GM23338 (cell line): ENCODE data around the gene RCE1. TPM values are rescaled to one million over a fixed set of nuclear protein-coding genes. Genes with fewer than 3 reads are reported as not detected.

Experiments used
- ATAC-seq: fragments of 200-7000 bp; cut with Tn5 transposase; 3 replicates; pipeline ENCODE4 v1.9.1; 2020
- DNase-seq: peaks from one replicate; pipeline ENCODE4 v3.0.0-alpha.2; 2015; ENCODE audit warnings: low spot score
- H2AFZ ChIP-seq: fragments of 200-600 bp; sonication (generic); 2 replicates; pipeline ENCODE4 v1.8.0; 2016; ENCODE audit warnings: antibody characterized with exemption, mild to moderate bottlenecking, moderate library complexity
- H3F3A ChIP-seq: fragments of 200-600 bp; sonication (generic); replicated peaks from 2 replicates; pipeline ENCODE4 v1.8.0; 2017; ENCODE audit warnings: antibody characterized with exemption, mixed run types, low read depth
- H3K27ac ChIP-seq: fragments of 200-600 bp; sonication (generic); 2 replicates; pipeline ENCODE4 v1.6.1; 2016; ENCODE audit warnings: low read depth
- H3K27me3 ChIP-seq: fragments of 200-600 bp; sonication (generic); 2 replicates; pipeline ENCODE4 v1.8.0; 2016; ENCODE audit warnings: mild to moderate bottlenecking, mixed run types, moderate library complexity; ENCODE audit not compliant: insufficient read depth
- H3K36me3 ChIP-seq: fragments of 200-600 bp; sonication (generic); 2 replicates; pipeline ENCODE4 v1.8.0; 2016; ENCODE audit warnings: mild to moderate bottlenecking; ENCODE audit not compliant: insufficient read depth
- H3K4me1 ChIP-seq: fragments of 200-600 bp; sonication (generic); 2 replicates; pipeline ENCODE4 v1.8.0; 2016; ENCODE audit warnings: mild to moderate bottlenecking, moderate library complexity; ENCODE audit not compliant: insufficient read depth
- H3K4me2 ChIP-seq: fragments of 200-600 bp; sonication (generic); 2 replicates; pipeline ENCODE4 v1.7.1; 2017; ENCODE audit warnings: mixed run types
- H3K4me3 ChIP-seq: fragments of 200-600 bp; sonication (generic); 2 replicates; pipeline ENCODE4 v1.6.1; 2016; ENCODE audit warnings: mixed run types
- H3K79me2 ChIP-seq: fragments of 200-600 bp; sonication (generic); replicated peaks from 2 replicates; pipeline ENCODE4 v1.8.0; 2017; ENCODE audit warnings: mild to moderate bottlenecking; ENCODE audit not compliant: insufficient read depth
- H3K9me2 ChIP-seq: fragments of 200-600 bp; sonication (generic); 2 replicates; pipeline ENCODE4 v1.8.0; 2017; ENCODE audit not compliant: insufficient read depth
- H4K20me1 ChIP-seq: fragments of 200-600 bp; sonication (generic); replicated peaks from 2 replicates; pipeline ENCODE4 v1.8.0; 2017; ENCODE audit warnings: mild to moderate bottlenecking; ENCODE audit not compliant: insufficient read depth
- H3K27ac Mint-ChIP-seq: 2 replicates; pipeline ENCODE4 v1.8.0; 2020; ENCODE audit warnings: inconsistent platforms, mild to moderate bottlenecking, moderate library complexity, mixed read lengths
- H3K27me3 Mint-ChIP-seq: 3 replicates; pipeline ENCODE4 v1.8.0; 2022; ENCODE audit warnings: low read depth, mild to moderate bottlenecking, moderate library complexity, mixed read lengths, inconsistent platforms; ENCODE audit not compliant: insufficient read depth, poor library complexity
- H3K36me3 Mint-ChIP-seq: 3 replicates; pipeline ENCODE4 v1.8.0; 2021; ENCODE audit warnings: low read depth, mild to moderate bottlenecking, inconsistent platforms, moderate library complexity, mixed read lengths
- H3K4me1 Mint-ChIP-seq: 3 replicates; pipeline ENCODE4 v1.8.0; 2020; ENCODE audit warnings: mild to moderate bottlenecking, inconsistent platforms, mixed read lengths
- H3K4me3 Mint-ChIP-seq: 3 replicates; pipeline ENCODE4 v1.8.0; 2021; ENCODE audit warnings: moderate library complexity, mild to moderate bottlenecking, inconsistent platforms, mixed read lengths
- H3K9me3 Mint-ChIP-seq: 3 replicates; pipeline ENCODE4 v1.8.0; 2020; ENCODE audit warnings: moderate library complexity, mild to moderate bottlenecking, inconsistent platforms, mixed read lengths
- CREB1 ChIP-seq: fragments of 250-450 bp; sonication (Bioruptor Pico); IDR thresholded peaks from 2 replicates; pipeline ENCODE4 v1.5.0; 2020; ENCODE audit warnings: low read depth, mild to moderate bottlenecking, moderate library complexity
- JUNB ChIP-seq: IDR thresholded peaks from one replicate; pipeline ENCODE4 v1.6.1; 2016; ENCODE audit warnings: antibody characterized with exemption; ENCODE audit not compliant: unreplicated experiment
- NANOG ChIP-seq: IDR thresholded peaks from 2 replicates; pipeline ENCODE4 v1.6.1; 2016; ENCODE audit warnings: antibody characterized with exemption, borderline replicate concordance
- POLR2AphosphoS5 ChIP-seq: IDR thresholded peaks from 2 replicates; pipeline ENCODE4 v1.6.1; 2016; ENCODE audit warnings: antibody characterized with exemption, low read depth
- STAT1 ChIP-seq: IDR thresholded peaks from one replicate; pipeline ENCODE4 v1.6.1; 2016; ENCODE audit warnings: antibody characterized with exemption; ENCODE audit not compliant: unreplicated experiment
- ZNF114 ChIP-seq: fragments of 250-450 bp; sonication (Bioruptor Pico); IDR thresholded peaks from 2 replicates; pipeline ENCODE4 v1.5.0; 2020; ENCODE audit warnings: mild to moderate bottlenecking, moderate library complexity
- ZNF331 ChIP-seq: fragments of 250-450 bp; sonication (Bioruptor Pico); IDR thresholded peaks from 2 replicates; pipeline ENCODE4 v1.5.0; 2020; ENCODE audit warnings: low read depth, mild to moderate bottlenecking, moderate library complexity
- polyA plus RNA-seq: library from polyadenylated mRNA; unstranded; fragments of >200 nt; fragmentation: Nextera tagmentation; extraction: Ambion mirVana; gene quantifications from 2 replicates; pipeline ENCODE4 v1.2.1, GENCODE V29; 2016
- total RNA-seq: library from RNA; depleted of rRNA; stranded (reverse); fragments of >200 nt; shearing (Covaris generic); gene quantifications from 2 replicates; pipeline ENCODE4 v1.2.3, GENCODE V29; 2014
- TF ChIP-seq, protein P1 (sequence below), 2 experiments: fragments of 200-600 bp in 1 of 2; sonication (generic) in 1 of 2; conservative IDR thresholded peaks; 2 replicates each; pipeline versions ENCODE4 v1.5.1 to v1.6.1; 2016 to 2017; ENCODE audit warnings: antibody characterized with exemption in 2 of 2, low read depth in 2 of 2, mild to moderate bottlenecking in 2 of 2, moderate library complexity in 1 of 2
- TF ChIP-seq, protein P2 (sequence below): fragments of 250-450 bp; sonication (Bioruptor Pico); IDR thresholded peaks from 2 replicates; pipeline ENCODE4 v1.5.0; 2020; ENCODE audit warnings: mild to moderate bottlenecking, moderate library complexity
- TF ChIP-seq, protein P3 (sequence below): IDR thresholded peaks from one replicate; pipeline ENCODE4 v1.6.1; 2018; ENCODE audit warnings: antibody characterized with exemption; ENCODE audit not compliant: unreplicated experiment

Gene RCE1
- total and polyA plus RNA-seq, 2 experiments from 2014 or later = 27.8 to 55.1 TPM

DNA sequence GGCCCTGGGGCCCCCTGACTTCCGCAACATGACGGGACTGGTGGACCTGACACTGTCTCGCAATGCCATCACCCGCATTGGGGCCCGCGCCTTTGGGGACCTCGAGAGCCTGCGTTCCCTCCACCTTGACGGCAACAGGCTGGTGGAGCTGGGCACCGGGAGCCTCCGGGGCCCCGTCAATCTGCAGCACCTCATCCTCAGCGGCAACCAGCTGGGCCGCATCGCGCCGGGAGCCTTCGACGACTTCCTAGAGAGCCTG is 14.6 kb downstream of the RCE1 start (continued):
- TF ChIP-seq, protein P1, sequence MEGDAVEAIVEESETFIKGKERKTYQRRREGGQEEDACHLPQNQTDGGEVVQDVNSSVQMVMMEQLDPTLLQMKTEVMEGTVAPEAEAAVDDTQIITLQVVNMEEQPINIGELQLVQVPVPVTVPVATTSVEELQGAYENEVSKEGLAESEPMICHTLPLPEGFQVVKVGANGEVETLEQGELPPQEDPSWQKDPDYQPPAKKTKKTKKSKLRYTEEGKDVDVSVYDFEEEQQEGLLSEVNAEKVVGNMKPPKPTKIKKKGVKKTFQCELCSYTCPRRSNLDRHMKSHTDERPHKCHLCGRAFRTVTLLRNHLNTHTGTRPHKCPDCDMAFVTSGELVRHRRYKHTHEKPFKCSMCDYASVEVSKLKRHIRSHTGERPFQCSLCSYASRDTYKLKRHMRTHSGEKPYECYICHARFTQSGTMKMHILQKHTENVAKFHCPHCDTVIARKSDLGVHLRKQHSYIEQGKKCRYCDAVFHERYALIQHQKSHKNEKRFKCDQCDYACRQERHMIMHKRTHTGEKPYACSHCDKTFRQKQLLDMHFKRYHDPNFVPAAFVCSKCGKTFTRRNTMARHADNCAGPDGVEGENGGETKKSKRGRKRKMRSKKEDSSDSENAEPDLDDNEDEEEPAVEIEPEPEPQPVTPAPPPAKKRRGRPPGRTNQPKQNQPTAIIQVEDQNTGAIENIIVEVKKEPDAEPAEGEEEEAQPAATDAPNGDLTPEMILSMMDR (conservative IDR thresholded peaks at IDR 0.05; ENCODE audit: low read depth in 2 of 2) = no peak
- TF ChIP-seq, protein P2, sequence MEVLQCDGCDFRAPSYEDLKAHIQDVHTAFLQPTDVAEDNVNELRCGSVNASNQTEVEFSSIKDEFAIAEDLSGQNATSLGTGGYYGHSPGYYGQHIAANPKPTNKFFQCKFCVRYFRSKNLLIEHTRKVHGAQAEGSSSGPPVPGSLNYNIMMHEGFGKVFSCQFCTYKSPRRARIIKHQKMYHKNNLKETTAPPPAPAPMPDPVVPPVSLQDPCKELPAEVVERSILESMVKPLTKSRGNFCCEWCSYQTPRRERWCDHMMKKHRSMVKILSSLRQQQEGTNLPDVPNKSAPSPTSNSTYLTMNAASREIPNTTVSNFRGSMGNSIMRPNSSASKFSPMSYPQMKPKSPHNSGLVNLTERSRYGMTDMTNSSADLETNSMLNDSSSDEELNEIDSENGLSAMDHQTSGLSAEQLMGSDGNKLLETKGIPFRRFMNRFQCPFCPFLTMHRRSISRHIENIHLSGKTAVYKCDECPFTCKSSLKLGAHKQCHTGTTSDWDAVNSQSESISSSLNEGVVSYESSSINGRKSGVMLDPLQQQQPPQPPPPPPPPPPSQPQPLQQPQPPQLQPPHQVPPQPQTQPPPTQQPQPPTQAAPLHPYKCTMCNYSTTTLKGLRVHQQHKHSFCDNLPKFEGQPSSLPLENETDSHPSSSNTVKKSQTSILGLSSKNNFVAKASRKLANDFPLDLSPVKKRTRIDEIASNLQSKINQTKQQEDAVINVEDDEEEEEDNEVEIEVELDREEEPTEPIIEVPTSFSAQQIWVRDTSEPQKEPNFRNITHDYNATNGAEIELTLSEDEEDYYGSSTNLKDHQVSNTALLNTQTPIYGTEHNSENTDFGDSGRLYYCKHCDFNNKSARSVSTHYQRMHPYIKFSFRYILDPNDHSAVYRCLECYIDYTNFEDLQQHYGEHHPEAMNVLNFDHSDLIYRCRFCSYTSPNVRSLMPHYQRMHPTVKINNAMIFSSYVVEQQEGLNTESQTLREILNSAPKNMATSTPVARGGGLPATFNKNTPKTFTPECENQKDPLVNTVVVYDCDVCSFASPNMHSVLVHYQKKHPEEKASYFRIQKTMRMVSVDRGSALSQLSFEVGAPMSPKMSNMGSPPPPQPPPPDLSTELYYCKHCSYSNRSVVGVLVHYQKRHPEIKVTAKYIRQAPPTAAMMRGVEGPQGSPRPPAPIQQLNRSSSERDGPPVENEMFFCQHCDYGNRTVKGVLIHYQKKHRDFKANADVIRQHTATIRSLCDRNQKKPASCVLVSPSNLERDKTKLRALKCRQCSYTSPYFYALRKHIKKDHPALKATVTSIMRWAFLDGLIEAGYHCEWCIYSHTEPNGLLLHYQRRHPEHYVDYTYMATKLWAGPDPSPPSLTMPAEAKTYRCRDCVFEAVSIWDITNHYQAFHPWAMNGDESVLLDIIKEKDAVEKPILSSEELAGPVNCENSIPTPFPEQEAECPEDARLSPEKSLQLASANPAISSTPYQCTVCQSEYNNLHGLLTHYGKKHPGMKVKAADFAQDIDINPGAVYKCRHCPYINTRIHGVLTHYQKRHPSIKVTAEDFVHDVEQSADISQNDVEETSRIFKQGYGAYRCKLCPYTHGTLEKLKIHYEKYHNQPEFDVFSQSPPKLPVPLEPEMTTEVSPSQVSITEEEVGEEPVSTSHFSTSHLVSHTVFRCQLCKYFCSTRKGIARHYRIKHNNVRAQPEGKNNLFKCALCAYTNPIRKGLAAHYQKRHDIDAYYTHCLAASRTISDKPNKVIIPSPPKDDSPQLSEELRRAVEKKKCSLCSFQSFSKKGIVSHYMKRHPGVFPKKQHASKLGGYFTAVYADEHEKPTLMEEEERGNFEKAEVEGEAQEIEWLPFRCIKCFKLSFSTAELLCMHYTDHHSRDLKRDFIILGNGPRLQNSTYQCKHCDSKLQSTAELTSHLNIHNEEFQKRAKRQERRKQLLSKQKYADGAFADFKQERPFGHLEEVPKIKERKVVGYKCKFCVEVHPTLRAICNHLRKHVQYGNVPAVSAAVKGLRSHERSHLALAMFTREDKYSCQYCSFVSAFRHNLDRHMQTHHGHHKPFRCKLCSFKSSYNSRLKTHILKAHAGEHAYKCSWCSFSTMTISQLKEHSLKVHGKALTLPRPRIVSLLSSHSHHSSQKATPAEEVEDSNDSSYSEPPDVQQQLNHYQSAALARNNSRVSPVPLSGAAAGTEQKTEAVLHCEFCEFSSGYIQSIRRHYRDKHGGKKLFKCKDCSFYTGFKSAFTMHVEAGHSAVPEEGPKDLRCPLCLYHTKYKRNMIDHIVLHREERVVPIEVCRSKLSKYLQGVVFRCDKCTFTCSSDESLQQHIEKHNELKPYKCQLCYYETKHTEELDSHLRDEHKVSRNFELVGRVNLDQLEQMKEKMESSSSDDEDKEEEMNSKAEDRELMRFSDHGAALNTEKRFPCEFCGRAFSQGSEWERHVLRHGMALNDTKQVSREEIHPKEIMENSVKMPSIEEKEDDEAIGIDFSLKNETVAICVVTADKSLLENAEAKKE (CRISPR knock-in tag) = no peak

DNA sequence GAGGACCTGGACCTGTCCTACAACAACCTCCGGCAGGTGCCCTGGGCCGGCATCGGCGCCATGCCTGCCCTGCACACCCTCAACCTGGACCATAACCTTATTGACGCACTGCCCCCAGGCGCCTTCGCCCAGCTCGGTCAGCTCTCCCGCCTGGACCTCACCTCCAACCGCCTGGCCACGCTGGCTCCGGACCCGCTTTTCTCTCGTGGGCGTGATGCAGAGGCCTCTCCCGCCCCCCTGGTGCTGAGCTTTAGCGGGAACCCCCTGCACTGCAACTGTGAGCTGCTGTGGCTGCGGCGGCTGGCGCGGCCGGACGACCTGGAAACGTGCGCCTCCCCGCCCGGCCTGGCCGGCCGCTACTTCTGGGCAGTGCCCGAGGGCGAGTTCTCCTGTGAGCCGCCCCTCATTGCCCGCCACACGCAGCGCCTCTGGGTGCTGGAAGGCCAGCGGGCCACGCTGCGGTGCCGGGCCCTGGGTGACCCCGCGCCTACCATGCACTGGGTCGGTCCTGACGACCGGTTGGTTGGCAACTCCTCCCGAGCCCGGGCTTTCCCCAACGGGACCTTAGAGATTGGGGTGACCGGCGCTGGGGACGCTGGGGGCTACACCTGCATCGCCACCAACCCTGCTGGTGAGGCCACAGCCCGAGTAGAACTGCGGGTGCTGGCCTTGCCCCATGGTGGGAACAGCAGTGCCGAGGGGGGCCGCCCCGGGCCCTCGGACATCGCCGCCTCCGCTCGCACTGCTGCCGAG is 15.1 kb downstream of the RCE1 start:
- Histone ChIP-seq H3K9me2 (no peaks in the 10 kb centered on the region), H4K20me1 (no peaks in the 10 kb centered on the region), H3K4me3 (no peak overlapping the region), H3K4me1 (peaks cover 11% of the 10 kb centered on the region), H3K27ac (0 out of 2 replicates have a peak overlapping the region, but pooled peaks have one; percentile 39), H3K4me2 (peak overlapping the region; percentile 79; the same call in 1 of the 2 replicates), H3K27me3 (no peaks in the 10 kb centered on the region), H3F3A (peaks cover 11% of the 10 kb centered on the region; the same call in 1 of the 2 replicates), H3K79me2 (no peaks in the 10 kb centered on the region), H2AFZ (no peak overlapping the region), H3K36me3 (no peaks in the 10 kb centered on the region)
- Mint-ChIP-seq H3K4me3 (peak overlapping the region; percentile 81), H3K27me3 (peaks cover 33% of the 10 kb centered on the region), H3K36me3 (peaks cover 2% of the 10 kb centered on the region), H3K4me1 (peaks cover 13% of the 10 kb centered on the region), H3K9me3 (no peaks in the 10 kb centered on the region), H3K27ac (no peak overlapping the region)
- DNase-seq (no peak), ATAC-seq (no peak)
- TF ChIP-seq ZNF114 (CRISPR knock-in tag) (no peak), ZNF331 (no peak), JUNB (no peak), NANOG (no peak), POLR2AphosphoS5 (no peak; the same call in 1 of the 2 replicates), CREB1 (CRISPR knock-in tag) (no peak), STAT1 (no peak)
- TF ChIP-seq, protein P3, sequence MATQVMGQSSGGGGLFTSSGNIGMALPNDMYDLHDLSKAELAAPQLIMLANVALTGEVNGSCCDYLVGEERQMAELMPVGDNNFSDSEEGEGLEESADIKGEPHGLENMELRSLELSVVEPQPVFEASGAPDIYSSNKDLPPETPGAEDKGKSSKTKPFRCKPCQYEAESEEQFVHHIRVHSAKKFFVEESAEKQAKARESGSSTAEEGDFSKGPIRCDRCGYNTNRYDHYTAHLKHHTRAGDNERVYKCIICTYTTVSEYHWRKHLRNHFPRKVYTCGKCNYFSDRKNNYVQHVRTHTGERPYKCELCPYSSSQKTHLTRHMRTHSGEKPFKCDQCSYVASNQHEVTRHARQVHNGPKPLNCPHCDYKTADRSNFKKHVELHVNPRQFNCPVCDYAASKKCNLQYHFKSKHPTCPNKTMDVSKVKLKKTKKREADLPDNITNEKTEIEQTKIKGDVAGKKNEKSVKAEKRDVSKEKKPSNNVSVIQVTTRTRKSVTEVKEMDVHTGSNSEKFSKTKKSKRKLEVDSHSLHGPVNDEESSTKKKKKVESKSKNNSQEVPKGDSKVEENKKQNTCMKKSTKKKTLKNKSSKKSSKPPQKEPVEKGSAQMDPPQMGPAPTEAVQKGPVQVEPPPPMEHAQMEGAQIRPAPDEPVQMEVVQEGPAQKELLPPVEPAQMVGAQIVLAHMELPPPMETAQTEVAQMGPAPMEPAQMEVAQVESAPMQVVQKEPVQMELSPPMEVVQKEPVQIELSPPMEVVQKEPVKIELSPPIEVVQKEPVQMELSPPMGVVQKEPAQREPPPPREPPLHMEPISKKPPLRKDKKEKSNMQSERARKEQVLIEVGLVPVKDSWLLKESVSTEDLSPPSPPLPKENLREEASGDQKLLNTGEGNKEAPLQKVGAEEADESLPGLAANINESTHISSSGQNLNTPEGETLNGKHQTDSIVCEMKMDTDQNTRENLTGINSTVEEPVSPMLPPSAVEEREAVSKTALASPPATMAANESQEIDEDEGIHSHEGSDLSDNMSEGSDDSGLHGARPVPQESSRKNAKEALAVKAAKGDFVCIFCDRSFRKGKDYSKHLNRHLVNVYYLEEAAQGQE = no peak
